Body of pancreas (tissue), 4 donors: ENCODE data around the gene LPAR3. TPM values are rescaled to one million over a fixed set of nuclear protein-coding genes. Genes with fewer than 3 reads are reported as not detected.

Source experiments
- ATAC-seq: fragments of 150-250 bp; one replicate; pipeline ENCODE4 v1.9.1; 2016
- DNase-seq, 4 donors: peaks; one replicate each; pipeline ENCODE4 v3.0.0-alpha.2; 2019
- H3K27ac ChIP-seq, 4 donors: fragments of 200-600 bp; sonication (generic); 1 replicate in 3 of 4; 2 replicates in 1 of 4; pipeline versions ENCODE4 v1.5.1 to v1.6.1; 2016 to 2019; ENCODE audit warnings: mild to moderate bottlenecking in 1 of 4, mixed read lengths in 1 of 4, moderate library complexity in 1 of 4
- H3K27me3 ChIP-seq, 2 donors: fragments of 200-600 bp; sonication (generic); one replicate each; pipeline ENCODE4 v1.6.0; 2016; ENCODE audit warnings: mild to moderate bottlenecking in 1 of 2
- H3K36me3 ChIP-seq, 2 donors: fragments of 200-600 bp; sonication (generic); replicated peaks in 1 of 2; 2 replicates each; pipeline ENCODE4 v1.5.1; 2016; ENCODE audit warnings: low read depth in 2 of 2; ENCODE audit not compliant: insufficient read depth in 1 of 2
- H3K4me1 ChIP-seq: fragments of 200-600 bp; sonication (generic); one replicate; pipeline ENCODE4 v1.6.0; 2016
- H3K4me3 ChIP-seq, 2 donors: fragments of 200-600 bp; sonication (generic); 1 replicate in 1 of 2; 2 replicates in 1 of 2; pipeline ENCODE4 v1.5.1; 2016 to 2019
- H3K9me3 ChIP-seq, 3 donors: fragments of 200-600 bp; sonication (generic); 1 replicate in 2 of 3; 2 replicates in 1 of 3; pipeline ENCODE4 v1.5.1; 2016
- POLR2A ChIP-seq, 3 donors: fragments of 450-650 bp; IDR thresholded peaks; one replicate each; pipeline ENCODE4 v1.6.1; 2016; ENCODE audit warnings: antibody characterized with exemption in 3 of 3, mild to moderate bottlenecking in 2 of 3
- WGBS, 2 donors: methylation state at CpG; one replicate each; pipeline ENCODE4 v1.1.5; 2017; 5-methylcytosine and 5-hydroxymethylcytosine counted together
- intact Hi-C: fragments of 100-400 bp; cut with DNase I; formaldehyde crosslinking; loops from one replicate; pipeline ENCODE4 v1.15.1; 2023
- total RNA-seq, 2 donors: library from RNA; depleted of rRNA; stranded (reverse); fragments of >200 nt; gene quantifications; one replicate each; pipeline ENCODE4 v1.1.0, GENCODE V29; 2016
- TF ChIP-seq, protein P1 (sequence below), 7 experiments: fragments of 450-650 bp in 4 of 7; fragments of 200-600 bp in 3 of 7; sonication (generic) in 3 of 7; IDR thresholded peaks; one replicate each; pipeline ENCODE4 v1.5.1; 2016 to 2019; ENCODE audit warnings: antibody characterized with exemption in 7 of 7

LPAR3 gene
- total RNA-seq, 2 donors from 2014 or later = 17.1 to 19.7 TPM

DNA sequence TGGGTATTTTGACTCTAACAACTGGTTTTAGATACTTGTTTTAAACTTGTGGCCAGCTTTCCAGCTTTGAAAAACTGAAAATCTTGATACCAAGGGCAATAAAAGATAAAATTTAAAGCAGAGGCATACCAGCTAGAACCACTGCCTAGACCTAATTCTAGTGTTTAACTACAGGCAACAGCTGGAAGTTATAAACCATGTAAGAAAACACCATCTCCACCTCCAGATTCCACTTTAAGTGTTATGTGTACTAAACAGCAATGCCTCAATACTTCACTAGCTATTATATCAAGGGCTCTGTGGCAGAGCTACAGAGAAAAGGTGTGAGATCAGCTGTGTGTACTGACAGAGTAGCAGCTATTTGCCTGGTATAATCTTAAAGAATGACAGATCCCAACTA, 69.5 kb downstream of the LPAR3 start:
- no peaks in the 10 kb centered on the region for H3K27me3 ChIP-seq
- DNase-seq (no peak), ATAC-seq (no peak)
- H3K4me1 ChIP-seq = no peaks in the 10 kb centered on the region
- intact Hi-C loops = no loop called here
- H3K36me3 ChIP-seq = no peaks in the 10 kb centered on the region
- no peak overlapping the region for H3K4me3 ChIP-seq
- no peak for TF ChIP-seq POLR2A (IDR thresholded peaks at IDR 0.05)
- H3K9me3 ChIP-seq = no peaks in the 10 kb centered on the region
- H3K27ac ChIP-seq = no peak overlapping the region

DNA sequence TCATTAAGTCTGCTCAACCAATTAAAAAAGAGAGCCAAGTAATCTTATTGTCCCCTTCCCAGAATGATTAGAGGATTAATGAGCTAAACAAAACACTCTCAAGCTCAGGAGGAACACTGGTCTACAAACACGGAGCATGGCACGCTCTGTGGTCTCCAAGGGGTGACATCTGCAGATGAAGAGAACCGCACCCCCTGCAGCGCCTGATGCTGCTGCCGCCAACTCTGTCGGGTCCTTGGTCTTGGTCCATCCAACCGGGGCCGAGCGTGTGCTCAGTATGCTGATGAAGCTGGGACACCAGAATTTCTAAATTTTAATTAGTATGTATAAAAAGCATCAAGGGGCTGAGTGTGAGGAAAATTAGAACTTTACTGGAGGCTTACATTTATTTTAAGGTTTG, 82.7 kb downstream of the LPAR3 start:
- Histone ChIP-seq H3K27ac (no peak overlapping the region), H3K4me1 (no peaks in the 10 kb centered on the region), H3K9me3 (no peaks in the 10 kb centered on the region), H3K4me3 (no peak overlapping the region), H3K36me3 (no peaks in the 10 kb centered on the region), H3K27me3 (no peaks in the 10 kb centered on the region)
- intact Hi-C loops = no loop called here
- DNase-seq = no peak
- TF ChIP-seq, protein P1, sequence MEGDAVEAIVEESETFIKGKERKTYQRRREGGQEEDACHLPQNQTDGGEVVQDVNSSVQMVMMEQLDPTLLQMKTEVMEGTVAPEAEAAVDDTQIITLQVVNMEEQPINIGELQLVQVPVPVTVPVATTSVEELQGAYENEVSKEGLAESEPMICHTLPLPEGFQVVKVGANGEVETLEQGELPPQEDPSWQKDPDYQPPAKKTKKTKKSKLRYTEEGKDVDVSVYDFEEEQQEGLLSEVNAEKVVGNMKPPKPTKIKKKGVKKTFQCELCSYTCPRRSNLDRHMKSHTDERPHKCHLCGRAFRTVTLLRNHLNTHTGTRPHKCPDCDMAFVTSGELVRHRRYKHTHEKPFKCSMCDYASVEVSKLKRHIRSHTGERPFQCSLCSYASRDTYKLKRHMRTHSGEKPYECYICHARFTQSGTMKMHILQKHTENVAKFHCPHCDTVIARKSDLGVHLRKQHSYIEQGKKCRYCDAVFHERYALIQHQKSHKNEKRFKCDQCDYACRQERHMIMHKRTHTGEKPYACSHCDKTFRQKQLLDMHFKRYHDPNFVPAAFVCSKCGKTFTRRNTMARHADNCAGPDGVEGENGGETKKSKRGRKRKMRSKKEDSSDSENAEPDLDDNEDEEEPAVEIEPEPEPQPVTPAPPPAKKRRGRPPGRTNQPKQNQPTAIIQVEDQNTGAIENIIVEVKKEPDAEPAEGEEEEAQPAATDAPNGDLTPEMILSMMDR (IDR thresholded peaks at IDR 0.05) = no peak
- TF ChIP-seq POLR2A (IDR thresholded peaks at IDR 0.05) = no peak
- 90 to 92% methylated on average over 9 of the region's 9 CpGs for WGBS, 2 donors
- ATAC-seq = no peak

DNA sequence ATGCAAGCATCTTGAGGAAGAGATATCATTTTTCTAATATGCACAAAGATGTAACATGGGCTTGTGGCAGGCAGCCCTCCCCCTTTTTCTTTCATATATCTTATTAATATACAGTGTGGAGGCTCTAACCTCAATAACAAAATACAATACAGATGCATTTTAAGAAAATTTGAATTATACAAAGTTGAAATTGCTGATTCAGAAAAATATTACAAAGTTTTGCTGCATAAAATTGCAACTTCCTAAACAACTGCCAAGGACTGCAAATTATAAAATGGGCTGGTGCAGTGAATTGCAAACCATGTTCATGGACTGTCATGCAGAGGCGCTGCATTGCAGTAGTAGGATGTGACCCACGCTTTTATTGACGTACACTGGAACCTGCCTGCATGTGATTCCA, 84.0 kb downstream of the LPAR3 start:
- ATAC-seq = no peak
- Histone ChIP-seq H3K27me3 (no peaks in the 10 kb centered on the region), H3K4me1 (no peaks in the 10 kb centered on the region), H3K36me3 (no peaks in the 10 kb centered on the region), H3K27ac (no peak overlapping the region), H3K4me3 (no peak overlapping the region), H3K9me3 (no peaks in the 10 kb centered on the region)
- no peak for DNase-seq
- TF ChIP-seq, protein P1 (IDR thresholded peaks at IDR 0.05) = no peak
- no peak for TF ChIP-seq POLR2A (IDR thresholded peaks at IDR 0.05)
- WGBS, 2 donors = 94 to 98% methylated on average over 3 of the region's 3 CpGs
- intact Hi-C loops = no loop called here

DNA sequence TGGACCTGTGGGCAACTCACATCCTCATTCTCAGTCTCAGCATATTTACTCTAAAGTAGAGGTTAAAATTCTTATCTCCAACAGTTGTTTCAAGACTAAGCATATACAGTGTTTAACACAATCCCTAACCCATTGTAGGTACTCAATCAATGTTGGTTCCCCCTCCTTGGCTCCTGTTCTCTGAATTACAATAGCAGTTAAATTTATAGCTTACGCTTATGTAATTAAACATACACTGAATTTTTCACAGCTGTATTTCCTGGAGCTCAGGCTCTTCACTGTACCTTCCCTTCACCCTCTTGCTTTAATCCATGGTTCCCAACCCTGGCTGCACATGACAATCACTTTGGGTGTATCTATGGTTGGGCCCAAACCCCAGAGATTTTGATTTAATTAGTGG, 89.4 kb downstream of the LPAR3 start:
- H3K27me3 ChIP-seq = no peaks in the 10 kb centered on the region
- 95 to 100% methylated on average over 1 of the region's 1 CpG for WGBS, 2 donors
- DNase-seq = no peak

DNA sequence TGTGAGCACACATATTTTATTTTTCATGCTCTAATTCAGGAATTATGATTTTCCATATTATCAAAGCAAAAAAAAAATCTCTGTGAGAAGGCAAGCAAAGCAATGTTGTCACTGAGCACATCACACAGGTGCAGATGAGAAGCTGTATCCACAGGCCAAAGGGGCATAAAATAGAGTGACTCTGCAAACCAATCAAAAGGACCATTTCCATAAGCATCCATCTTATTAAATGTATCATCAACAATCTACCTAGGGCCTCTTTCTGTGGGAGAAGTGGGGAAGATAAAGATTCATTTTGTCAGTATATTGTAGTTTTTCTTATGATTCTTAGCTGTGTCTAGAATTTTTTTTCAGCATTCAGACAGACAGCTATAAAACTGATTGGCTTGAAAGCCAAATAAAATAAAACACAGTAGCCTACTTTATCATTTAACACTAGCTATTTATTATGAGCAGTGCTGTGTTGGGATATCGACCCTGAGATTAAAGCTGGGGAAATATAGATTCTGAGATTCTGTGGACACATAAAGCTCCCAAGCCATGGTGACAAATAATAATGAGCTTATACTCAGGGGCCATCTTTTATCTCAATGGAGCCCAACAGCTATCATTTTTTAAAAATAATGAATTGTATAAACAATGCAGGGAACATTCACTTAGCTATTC, 90.3 kb downstream of the LPAR3 start:
- no peaks in the 10 kb centered on the region for H3K36me3 ChIP-seq
- no peak for TF ChIP-seq POLR2A (IDR thresholded peaks at IDR 0.05)
- TF ChIP-seq, protein P1 (IDR thresholded peaks at IDR 0.05) = no peak
- 35% methylated on average over 1 of the region's 1 CpG for WGBS, 2 donors
- intact Hi-C loops = no loop called here
- H3K9me3 ChIP-seq = no peaks in the 10 kb centered on the region
- DNase-seq (no peak), ATAC-seq (no peak)
- no peak overlapping the region for H3K4me3 ChIP-seq
- H3K27ac ChIP-seq = no peak overlapping the region
- no peaks in the 10 kb centered on the region for H3K4me1 ChIP-seq
- no peaks in the 10 kb centered on the region for H3K27me3 ChIP-seq

More for the DNA sequence above, 89.4 kb downstream of the LPAR3 start:
- H3K4me1 ChIP-seq = no peaks in the 10 kb centered on the region
- ATAC-seq = no peak
- no peak overlapping the region for H3K27ac ChIP-seq
- no peak overlapping the region for H3K4me3 ChIP-seq
- H3K36me3 ChIP-seq = no peaks in the 10 kb centered on the region
- intact Hi-C loops = no loop called here
- no peaks in the 10 kb centered on the region for H3K9me3 ChIP-seq
- TF ChIP-seq, protein P1 (IDR thresholded peaks at IDR 0.05) = no peak
- no peak for TF ChIP-seq POLR2A (IDR thresholded peaks at IDR 0.05)
